Left renal pelvis (tissue), 4 donors: Measurements from ENCODE around the gene C3. TPM values are rescaled to one million over a fixed set of nuclear protein-coding genes. Genes with fewer than 3 reads are reported as not detected.
"Not testable (repeated sequence)": the region's sequence is repeated elsewhere in the genome, so short reads cannot be mapped to it uniquely, and the experiment has no call there.

Source experiments
- DNase-seq, 4 donors: peaks; one replicate each; pipeline ENCODE4 v3.0.0-alpha.2; 2013; ENCODE audit warnings: low read depth in 4 of 4, low spot score in 3 of 4
- polyA plus RNA-seq, 4 donors: library from polyadenylated mRNA; unstranded; fragments of 120-200 nt; gene quantifications; one replicate each; pipeline ENCODE4 v1.2.1, GENCODE V29; 2013; ENCODE audit not compliant: insufficient read length in 4 of 4

C3 gene
- polyA plus RNA-seq, 4 donors, result 15.0 to 24.7 (median 20.0) TPM

- DNase-seq, result no peak
Measured at GRCh38 chr19:6714749-6715555, 5.5 kb downstream of the C3 start.

- DNase-seq, result no peak
Measured at GRCh38 chr19:6713773-6714692, 6.4 kb downstream of the C3 start.

- DNase-seq, result no peak
Measured at GRCh38 chr19:6712692-6713670, 7.5 kb downstream of the C3 start.

GRCh38 chr19:6712231-6712630 is 8.2 kb downstream of the C3 start:
- no peak for DNase-seq

GRCh38 chr19:6711605-6712004 is 8.8 kb downstream of the C3 start:
- DNase-seq, result no peak

- DNase-seq, result no peak
Measured at GRCh38 chr19:6711078-6711361, 9.4 kb downstream of the C3 start.

- DNase-seq, result no peak
Measured at GRCh38 chr19:6710273-6711077, 10.0 kb downstream of the C3 start.

GRCh38 chr19:6709549-6709948 is 10.9 kb downstream of the C3 start:
- no peak for DNase-seq

- DNase-seq, result not testable (repeated sequence)
Measured at GRCh38 chr19:6708913-6709312, 11.5 kb downstream of the C3 start.

GRCh38 chr19:6708346-6708745 is 12.1 kb downstream of the C3 start:
- DNase-seq, result no peak

GRCh38 chr19:6707658-6708018 is 12.8 kb downstream of the C3 start:
- DNase-seq, result no peak

GRCh38 chr19:6707011-6707657 is 13.3 kb downstream of the C3 start:
- DNase-seq, result no peak

GRCh38 chr19:6706633-6706958 is 13.9 kb downstream of the C3 start:
- no peak for DNase-seq

GRCh38 chr19:6705931-6706632 is 14.4 kb downstream of the C3 start:
- no peak for DNase-seq

GRCh38 chr19:6700586-6701316 is 19.7 kb downstream of the C3 start:
- no peak for DNase-seq

- DNase-seq, result no peak
Measured at GRCh38 chr19:6699935-6700334, 20.5 kb downstream of the C3 start.

- no peak for DNase-seq
Measured at GRCh38 chr19:6697291-6697690, 23.2 kb downstream of the C3 start.

- DNase-seq, result no peak
Measured at GRCh38 chr19:6696239-6696820, 24.1 kb downstream of the C3 start.
